Measurements from ENCODE around the gene STK16. TPM values are rescaled to one million over a fixed set of nuclear protein-coding genes. Genes with fewer than 3 reads are reported as not detected.

STK16 gene
- total and polyA plus RNA-seq, 2 of the 13 experiments (the other 11 are each of a cell fraction or from before 2014, with no cell fraction given): 28.0 to 50.9 TPM

- TF ChIP-seq TIGD3 (CRISPR knock-in tag; IDR thresholded peaks at IDR 0.05; ENCODE audit: borderline replicate concordance) (no peak), HNF4A (CRISPR knock-in tag; IDR thresholded peaks at IDR 0.05) (no peak), GABPB1 (CRISPR knock-in tag; IDR thresholded peaks at IDR 0.05) (no peak), SRSF9 (IDR thresholded peaks at IDR 0.05; ENCODE audit: borderline replicate concordance, insufficient read depth, low read depth, low read length, poor library complexity, severe bottlenecking) (no peak), FOSL2 (CRISPR knock-in tag; IDR thresholded peaks at IDR 0.05) (no peak), REXO4 (CRISPR knock-in tag; IDR thresholded peaks at IDR 0.05; ENCODE audit: borderline replicate concordance) (no peak), NKX3-1 (CRISPR knock-in tag; IDR thresholded peaks at IDR 0.05) (no peak), CENPBD1 (CRISPR knock-in tag; IDR thresholded peaks at IDR 0.05; ENCODE audit: borderline replicate concordance, low read depth) (no peak), NCOA2 (CRISPR knock-in tag; IDR thresholded peaks at IDR 0.05) (no peak), ZKSCAN8 (CRISPR knock-in tag; IDR thresholded peaks at IDR 0.05; ENCODE audit: borderline replicate concordance) (no peak), FOXK2 (IDR thresholded peaks at IDR 0.05) (no peak), NPAS2 (CRISPR knock-in tag; IDR thresholded peaks at IDR 0.05; ENCODE audit: borderline replicate concordance) (no peak), HNRNPUL1 (IDR thresholded peaks at IDR 0.05; ENCODE audit: low read depth, low read length) (no peak), PAWR (CRISPR knock-in tag; IDR thresholded peaks at IDR 0.05; ENCODE audit: borderline replicate concordance) (0 out of 2 replicates have a peak, but pooled peaks have one; percentile 65), JDP2 (CRISPR knock-in tag; IDR thresholded peaks at IDR 0.05; ENCODE audit: borderline replicate concordance) (no peak), ZNF543 (CRISPR knock-in tag; IDR thresholded peaks at IDR 0.05) (no peak), HNF1B (CRISPR knock-in tag; IDR thresholded peaks at IDR 0.05) (no peak), ELF3 (CRISPR knock-in tag; IDR thresholded peaks at IDR 0.05) (no peak), ZNF510 (CRISPR knock-in tag; IDR thresholded peaks at IDR 0.05; ENCODE audit: low read depth) (0 out of 2 replicates have a peak, but pooled peaks have one; percentile 59), ZNF367 (CRISPR knock-in tag; IDR thresholded peaks at IDR 0.05; ENCODE audit: borderline replicate concordance) (no peak), ZNF343 (CRISPR knock-in tag; IDR thresholded peaks at IDR 0.05) (no peak), ZNF326 (CRISPR knock-in tag; IDR thresholded peaks at IDR 0.05; ENCODE audit: borderline replicate concordance) (no peak), PREB (CRISPR knock-in tag; IDR thresholded peaks at IDR 0.05) (no peak), PHF21A (CRISPR knock-in tag; IDR thresholded peaks at IDR 0.05) (peak; percentile 13; the same call in 1 of the 2 replicates), NR2F1 (CRISPR knock-in tag; IDR thresholded peaks at IDR 0.05) (no peak), MAFK (conservative IDR thresholded peaks at IDR 0.05 in 1 of 2, IDR thresholded peaks at IDR 0.05 in 1 of 2; ENCODE audit: low read length in 2 of 2) (no peak), RELA (CRISPR knock-in tag; IDR thresholded peaks at IDR 0.05) (no peak), ZFP36L1 (CRISPR knock-in tag; IDR thresholded peaks at IDR 0.05) (no peak), EZH2 (conservative IDR thresholded peaks at IDR 0.05; ENCODE audit: low read depth, low read length) (no peak)
These were observed 39.3 kb upstream of the STK16 start (continued) for GRCh38 chr2:219205981-219206327.
